Measurements from ENCODE around the gene RAB2B.
A peak's percentile ranks its signal among the peaks of the same experiment; 100 is the strongest.
"Not testable (repeated sequence)": the region's sequence is repeated elsewhere in the genome, so short reads cannot be mapped to it uniquely, and the experiment has no call there.

RAB2B gene

GRCh38 chr14:21486640-21487087 is 9.9 kb upstream of the RAB2B start:
- no peak for DNase-seq (ENCODE audit: low spot score)

GRCh38 chr14:21476523-21476924 is 235 bp downstream of the RAB2B start:
- no peak for DNase-seq (ENCODE audit: low spot score)

- DNase-seq (ENCODE audit: low spot score) = no peak
Observed at GRCh38 chr14:21475767-21476522, 814 bp downstream of the RAB2B start.

- DNase-seq (ENCODE audit: low spot score) = no peak
Observed at GRCh38 chr14:21467616-21468015, 9.1 kb downstream of the RAB2B start.

GRCh38 chr14:21455912-21456667 is 20.7 kb downstream of the RAB2B start, which contains the start of gene CHD8:
Gene CHD8, minus strand, starts transcription at chr14:21456123. Its CDS starts 24,480 bp downstream, at chr14:21431643.
- DNase-seq (ENCODE audit: low spot score) = peak; percentile 100

GRCh38 chr14:21455592-21455911 is 21.2 kb downstream of the RAB2B start:
- DNase-seq (ENCODE audit: low spot score) = peak; percentile 47

- DNase-seq (ENCODE audit: low spot score) = no peak
Observed at GRCh38 chr14:21454843-21455544, 21.8 kb downstream of the RAB2B start.

GRCh38 chr14:21449899-21450216 is 26.9 kb downstream of the RAB2B start:
- no peak for DNase-seq (ENCODE audit: low spot score)

- DNase-seq (ENCODE audit: low spot score) = not testable (repeated sequence)
Observed at GRCh38 chr14:21442657-21443056, 34.1 kb downstream of the RAB2B start.

- no peak for DNase-seq (ENCODE audit: low spot score)
Observed at GRCh38 chr14:21440859-21441258, 35.9 kb downstream of the RAB2B start.

- DNase-seq (ENCODE audit: low spot score) = peak; percentile 99
Observed at GRCh38 chr14:21437063-21437901, 39.5 kb downstream of the RAB2B start.

GRCh38 chr14:21436567-21437062 is 40.1 kb downstream of the RAB2B start:
- DNase-seq (ENCODE audit: low spot score) = no peak

- no peak for DNase-seq (ENCODE audit: low spot score)
Observed at GRCh38 chr14:21431126-21431525, 45.6 kb downstream of the RAB2B start.

GRCh38 chr14:21428930-21429329 is 47.8 kb downstream of the RAB2B start:
- no peak for DNase-seq (ENCODE audit: low spot score)

- no peak for DNase-seq (ENCODE audit: low spot score)
Observed at GRCh38 chr14:21426692-21427091, 50.1 kb downstream of the RAB2B start.

- no peak for DNase-seq (ENCODE audit: low spot score)
Observed at GRCh38 chr14:21419528-21419927, 57.2 kb downstream of the RAB2B start.

GRCh38 chr14:21415329-21415728 is 61.4 kb downstream of the RAB2B start:
- no peak for DNase-seq (ENCODE audit: low spot score)

- no peak for DNase-seq (ENCODE audit: low spot score)
Observed at GRCh38 chr14:21414137-21414631, 62.6 kb downstream of the RAB2B start.
